GM06990 (cell line): ENCODE results near the gene GPC2.
A peak's percentile ranks its signal among the peaks of the same experiment; 100 is the strongest.

Experiments
- DNase-seq: peaks from one replicate; pipeline ENCODE4 v3.0.0-alpha.2; 2011; ENCODE audit not compliant: insufficient read length; ENCODE audit errors: extremely low read depth
- H3K27me3 ChIP-seq: replicated peaks from 2 replicates; pipeline ENCODE4 v1.6.0; 2011; ENCODE audit warnings: low read length; ENCODE audit not compliant: control insufficient read depth, insufficient read depth
- H3K36me3 ChIP-seq: 2 replicates; pipeline ENCODE4 v1.5.1; 2011; ENCODE audit warnings: low read length; ENCODE audit not compliant: control insufficient read depth, insufficient read depth
- H3K4me3 ChIP-seq: replicated peaks from 2 replicates; pipeline ENCODE4 v1.5.1; 2011; ENCODE audit warnings: low read depth, mild to moderate bottlenecking, control low read depth, low read length
- CTCF ChIP-seq: IDR thresholded peaks from 2 replicates; pipeline ENCODE4 v1.5.1; 2011; ENCODE audit warnings: low read length, control low read depth, mild to moderate bottlenecking, inconsistent platforms; ENCODE audit not compliant: insufficient read depth, poor library complexity, severe bottlenecking

GPC2 gene

GRCh38 chr7:100127866-100128636 is 49.1 kb downstream of the GPC2 start:
- H3K4me3 ChIP-seq: peak overlapping the region; percentile 87
- no peaks in the 10 kb centered on the region for H3K36me3 ChIP-seq
- DNase-seq: peak; percentile 46
- H3K27me3 ChIP-seq: no peaks in the 10 kb centered on the region
- no peak for TF ChIP-seq CTCF

GRCh38 chr7:100126931-100127865 is 50.0 kb downstream of the GPC2 start, which contains the start of gene MBLAC1:
MBLAC1 (plus strand) TSS chr7:100126967; CDS start chr7:100127396, 429 bp downstream.
- peak; percentile 90 for DNase-seq
- TF ChIP-seq CTCF: no peak
- peak within 1 kb of the TSS; percentile 87 for H3K4me3 ChIP-seq
- no peaks in the 10 kb centered on the region; the same call in 1 of the 2 replicates for H3K36me3 ChIP-seq
- H3K27me3 ChIP-seq: no peaks in the 10 kb centered on the region

- Histone ChIP-seq H3K36me3 (no peaks in the 10 kb centered on the region; the same call in 1 of the 2 replicates), H3K27me3 (no peaks in the 10 kb centered on the region), H3K4me3 (peak overlapping the region; percentile 87)
- TF ChIP-seq CTCF: peak; percentile 2
- no peak for DNase-seq
These were observed 50.8 kb downstream of the GPC2 start for GRCh38 chr7:100126239-100126930.

- no peak for TF ChIP-seq CTCF
- no peak for DNase-seq
- no peak overlapping the region for H3K4me3 ChIP-seq
These were observed 52.6 kb downstream of the GPC2 start for GRCh38 chr7:100124301-100125230.

More at GRCh38 chr7:100124301-100125230, 52.6 kb downstream of the GPC2 start:
- Histone ChIP-seq H3K27me3 (no peaks in the 10 kb centered on the region), H3K36me3 (no peaks in the 10 kb centered on the region; the same call in 1 of the 2 replicates)
